ENCODE results near the gene MYH8. TPM values are rescaled to one million over a fixed set of nuclear protein-coding genes. Genes with fewer than 3 reads are reported as not detected.

Gene MYH8
- total RNA-seq: not detected

DNA sequence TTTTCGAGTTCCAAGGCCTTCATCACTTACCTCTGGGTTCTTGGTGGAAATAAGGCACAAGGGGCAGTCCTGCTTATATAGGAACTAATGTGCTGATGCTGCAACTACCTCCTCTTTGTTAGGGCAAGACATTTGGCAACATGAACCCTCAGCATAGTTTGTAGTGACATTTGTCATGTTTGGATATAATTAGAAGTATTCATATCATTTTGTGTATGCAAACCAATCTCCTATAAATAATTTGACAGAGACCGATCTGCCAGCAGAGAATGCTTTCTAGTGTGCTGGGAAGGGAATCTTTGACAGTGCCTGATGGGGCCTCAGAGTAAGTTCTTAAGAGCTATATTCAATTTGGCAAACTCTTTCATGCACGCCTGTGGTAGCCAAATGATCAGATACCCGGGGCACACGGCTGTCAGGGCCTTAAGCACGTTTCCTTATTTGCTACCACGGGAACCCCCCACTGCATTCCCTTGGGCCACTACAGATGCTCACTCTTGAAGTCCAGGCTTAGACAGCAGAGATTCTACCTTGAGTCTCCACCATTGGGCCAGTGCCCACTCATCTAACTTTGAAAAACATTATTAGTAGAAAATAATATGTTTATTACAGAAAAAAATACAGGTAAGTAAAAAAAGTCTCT is at the start of gene MYH8:
Gene MYH8 (minus strand): TSS at position 51 of the 643 bp plus-strand sequence. CDS start 1,723 bp downstream, outside the sequence.
- no peak within 1 kb of the TSS for H3K27ac Mint-ChIP-seq
- DNase-seq (ENCODE audit: low spot score in 2 of 2): no peak
- H3K9me3 Mint-ChIP-seq: no peaks in the 10 kb centered on the region
- no peak for ATAC-seq
- H3K36me3 Mint-ChIP-seq: no peaks in the 10 kb centered on the region

GRCh38 chr17:10469459-10469858 is 47.7 kb upstream of the MYH8 start, which contains the start of gene MYH4:
MYH4 (minus strand) TSS chr17:10469559; CDS start chr17:10466745, 2,814 bp downstream.
- no peak for ATAC-seq
- DNase-seq (ENCODE audit: low spot score in 2 of 2): no peak
- Mint-ChIP-seq H3K27ac (no peak within 1 kb of the TSS), H3K9me3 (no peaks in the 10 kb centered on the region), H3K36me3 (no peaks in the 10 kb centered on the region)

DNA sequence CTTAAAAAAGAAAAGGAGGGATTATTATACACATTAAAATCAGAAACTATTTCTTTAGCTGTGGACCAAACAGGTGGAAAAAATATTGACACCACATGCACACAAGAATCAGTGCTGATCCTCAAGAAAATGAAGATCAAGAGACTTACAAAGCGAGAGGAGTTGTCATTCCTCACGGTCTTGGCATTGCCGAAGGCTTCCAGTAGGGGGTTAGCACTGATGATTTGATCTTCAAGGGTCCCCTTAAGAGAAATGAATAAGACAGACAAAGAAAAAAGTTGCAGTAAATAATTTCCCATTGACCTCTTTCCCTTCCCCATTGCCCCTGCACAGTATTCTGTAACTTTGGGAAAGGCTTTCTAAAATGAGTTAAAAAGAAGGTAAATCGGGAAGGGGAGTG is 41.7 kb upstream of the MYH8 start:
- ATAC-seq: no peak

DNA sequence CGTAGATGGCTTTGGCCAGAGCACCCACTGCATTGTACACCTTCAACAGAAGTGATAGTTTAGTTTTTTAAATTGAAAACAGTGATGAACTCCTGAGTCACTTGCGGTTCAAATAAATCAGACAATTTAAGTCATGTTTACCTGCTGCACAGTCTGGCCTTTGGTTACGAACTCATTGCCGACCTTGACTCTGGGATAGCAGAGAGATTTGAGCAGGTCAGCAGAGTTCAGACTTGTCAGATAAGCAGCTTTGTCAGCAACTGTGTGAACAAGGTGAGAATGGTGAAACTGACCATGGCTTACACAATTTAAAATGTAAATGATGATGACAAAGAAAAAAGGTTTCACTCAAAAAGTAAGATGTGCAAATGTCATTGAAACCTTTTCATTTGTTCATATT is 38.3 kb upstream of the MYH8 start:
- peaks cover 5 to 7% of the 10 kb centered on the region in 2 donors for H3K9me3 Mint-ChIP-seq
- DNase-seq (ENCODE audit: low spot score in 2 of 2): no peak
- no peak overlapping the region for H3K27ac Mint-ChIP-seq
- H3K36me3 Mint-ChIP-seq: no peaks in the 10 kb centered on the region
- ATAC-seq: no peak

More for the DNA sequence above, 41.7 kb upstream of the MYH8 start:
- no peak overlapping the region for H3K27ac Mint-ChIP-seq
- peaks cover 5 to 7% of the 10 kb centered on the region in 2 donors for H3K9me3 Mint-ChIP-seq
- DNase-seq (ENCODE audit: low spot score in 2 of 2): no peak
- H3K36me3 Mint-ChIP-seq: no peaks in the 10 kb centered on the region

DNA sequence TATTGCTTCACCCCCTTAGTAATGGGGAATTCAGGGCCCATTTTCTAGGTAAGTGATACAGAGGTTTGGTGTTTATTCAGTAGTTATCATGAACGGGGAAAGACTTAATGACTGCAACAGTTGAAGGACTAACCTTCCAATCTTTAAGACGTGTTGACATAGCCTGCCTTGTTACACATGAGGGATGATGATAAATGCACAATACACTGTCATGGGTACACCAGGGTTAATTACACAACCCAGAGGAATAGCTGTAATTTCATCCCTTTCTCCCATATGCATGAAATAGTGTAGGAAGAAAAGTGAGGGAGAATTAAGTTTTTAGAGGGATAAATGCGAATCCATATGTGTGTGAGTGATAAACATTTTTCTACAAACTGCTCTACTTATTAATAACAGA is 37.0 kb upstream of the MYH8 start:
- DNase-seq (ENCODE audit: low spot score in 2 of 2) (no peak), ATAC-seq (no peak)
- peaks cover 3 to 5% of the 10 kb centered on the region in 2 donors for H3K9me3 Mint-ChIP-seq
- H3K27ac Mint-ChIP-seq: no peak overlapping the region
- no peaks in the 10 kb centered on the region for H3K36me3 Mint-ChIP-seq

- no peaks in the 10 kb centered on the region for H3K36me3 Mint-ChIP-seq
- peaks cover 3 to 5% of the 10 kb centered on the region in 2 donors for H3K9me3 Mint-ChIP-seq
- DNase-seq (ENCODE audit: low spot score in 2 of 2) (no peak), ATAC-seq (no peak)
- no peak overlapping the region for H3K27ac Mint-ChIP-seq
Measured at GRCh38 chr17:10457952-10458351, 36.2 kb upstream of the MYH8 start.

DNA sequence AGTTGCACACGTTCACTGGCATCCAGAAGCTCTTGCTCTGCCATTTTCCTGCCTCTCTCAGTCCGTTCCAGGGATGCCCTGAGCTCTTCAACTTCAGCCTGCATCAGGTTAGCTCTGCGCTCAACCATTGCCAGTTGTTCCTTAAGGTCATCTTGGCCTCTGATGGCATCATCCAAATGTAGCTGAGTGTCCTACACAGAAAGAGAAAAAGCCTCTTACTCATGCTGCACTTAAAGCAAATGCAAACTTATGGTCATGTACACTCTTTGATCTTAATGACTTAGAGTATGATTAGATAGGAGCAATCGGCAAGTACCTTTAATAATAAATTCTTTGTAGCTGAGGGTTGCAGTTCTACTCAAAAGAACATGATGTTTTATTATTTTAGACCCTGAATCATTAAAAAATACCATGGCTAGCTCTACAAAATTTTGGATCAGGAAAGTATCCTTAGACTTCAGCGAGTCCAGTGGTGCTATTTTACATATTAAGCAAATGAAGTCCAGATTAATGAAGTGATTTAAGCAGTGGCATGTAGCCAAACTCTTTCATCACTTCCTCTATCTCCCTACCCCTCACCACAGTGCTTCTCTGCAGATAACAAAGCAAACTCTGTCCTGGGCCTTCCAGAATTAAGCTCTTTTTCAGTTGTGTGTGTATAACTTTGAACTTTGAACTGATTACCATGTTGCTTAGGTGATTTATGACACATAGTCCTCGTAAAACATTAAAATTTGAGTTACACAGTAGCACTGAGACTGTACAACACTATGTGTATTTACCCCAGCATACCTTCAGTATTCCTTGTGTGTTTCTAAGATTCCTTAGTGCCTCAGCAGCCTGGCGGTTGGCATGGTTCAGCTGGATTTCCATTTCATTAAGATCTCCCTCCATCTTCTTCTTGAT is 25.5 kb upstream of the MYH8 start:
- DNase-seq (ENCODE audit: low spot score in 2 of 2) (no peak), ATAC-seq (no peak)
- Mint-ChIP-seq H3K27ac (no peak overlapping the region), H3K9me3 (peaks cover 9 to 11% of the 10 kb centered on the region in 2 donors), H3K36me3 (no peaks in the 10 kb centered on the region)

DNA sequence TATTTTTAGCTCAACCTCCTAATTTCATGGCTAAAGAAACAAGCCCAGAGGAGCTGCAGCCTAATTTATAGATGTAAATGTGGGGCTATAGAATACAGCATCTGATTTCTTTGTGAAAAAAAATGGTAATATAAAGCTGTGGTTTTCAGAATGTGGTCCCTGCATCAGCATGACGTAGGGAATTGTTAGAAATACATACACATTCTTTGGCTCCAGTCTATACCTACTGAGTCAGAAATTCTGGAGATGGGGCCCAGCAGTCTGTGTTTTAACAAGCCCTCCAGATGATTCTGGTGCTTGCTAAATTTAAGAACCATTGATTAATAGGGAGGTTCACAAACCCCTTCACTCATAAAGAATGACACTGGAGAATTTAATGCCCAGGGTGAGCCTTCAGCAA is 18.1 kb upstream of the MYH8 start:
- Mint-ChIP-seq H3K9me3 (peaks cover 5 to 8% of the 10 kb centered on the region in 2 donors), H3K36me3 (peaks cover 0 to 4% of the 10 kb centered on the region in 2 donors), H3K27ac (no peak overlapping the region)
- DNase-seq (ENCODE audit: low spot score in 2 of 2) (no peak), ATAC-seq (no peak)

DNA sequence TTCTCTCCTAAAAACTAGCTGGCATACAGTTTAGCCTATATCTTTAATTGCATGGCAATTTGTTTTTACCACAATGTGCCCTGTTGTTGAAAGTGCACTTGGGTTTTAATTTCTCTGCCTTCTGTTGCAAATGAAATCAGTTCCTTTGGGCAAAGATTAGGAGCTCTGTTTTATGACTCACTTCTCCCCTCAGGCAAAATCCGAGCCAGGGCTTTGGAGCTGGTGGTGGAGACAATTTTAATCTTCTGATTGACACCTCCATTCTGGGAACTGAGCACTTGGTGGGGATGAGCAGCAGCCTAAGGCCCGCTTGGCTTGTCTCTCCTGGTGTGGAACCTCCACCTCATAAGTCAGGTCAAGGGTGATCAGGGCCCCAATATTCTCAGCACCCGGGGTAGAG is 13.3 kb upstream of the MYH8 start:
- Mint-ChIP-seq H3K36me3 (peaks cover 0 to 4% of the 10 kb centered on the region in 2 donors), H3K27ac (no peak overlapping the region), H3K9me3 (peaks cover 7 to 13% of the 10 kb centered on the region in 2 donors)
- ATAC-seq (no peak), DNase-seq (ENCODE audit: low spot score in 2 of 2) (no peak)

- DNase-seq (ENCODE audit: low spot score in 2 of 2) (no peak), ATAC-seq (no peak)
- Mint-ChIP-seq H3K27ac (no peak overlapping the region), H3K36me3 (no peaks in the 10 kb centered on the region), H3K9me3 (peaks cover 0 to 8% of the 10 kb centered on the region in 2 donors)
Measured at GRCh38 chr17:10429421-10430045, 7.8 kb upstream of the MYH8 start.

- Mint-ChIP-seq H3K9me3 (peaks cover 0 to 8% of the 10 kb centered on the region in 2 donors), H3K27ac (no peak overlapping the region), H3K36me3 (no peaks in the 10 kb centered on the region)
- ATAC-seq (no peak), DNase-seq (ENCODE audit: low spot score in 2 of 2) (no peak)
Measured at GRCh38 chr17:10428781-10429180, 7.0 kb upstream of the MYH8 start.

GRCh38 chr17:10421211-10421610 is 539 bp downstream of the MYH8 start:
- Mint-ChIP-seq H3K27ac (no peak overlapping the region), H3K9me3 (no peaks in the 10 kb centered on the region), H3K36me3 (no peaks in the 10 kb centered on the region)
- no peak for ATAC-seq
- no peak for DNase-seq (ENCODE audit: low spot score in 2 of 2)

GRCh38 chr17:10420811-10421210 is 939 bp downstream of the MYH8 start:
- no peaks in the 10 kb centered on the region for H3K9me3 Mint-ChIP-seq
- no peak for ATAC-seq
- no peak overlapping the region for H3K27ac Mint-ChIP-seq
- DNase-seq (ENCODE audit: low spot score in 2 of 2): no peak
- H3K36me3 Mint-ChIP-seq: no peaks in the 10 kb centered on the region

GRCh38 chr17:10417431-10417830 is 4.3 kb downstream of the MYH8 start:
- Mint-ChIP-seq H3K27ac (no peak overlapping the region), H3K9me3 (no peaks in the 10 kb centered on the region), H3K36me3 (no peaks in the 10 kb centered on the region)
- no peak for ATAC-seq
- no peak for DNase-seq (ENCODE audit: low spot score in 2 of 2)

DNA sequence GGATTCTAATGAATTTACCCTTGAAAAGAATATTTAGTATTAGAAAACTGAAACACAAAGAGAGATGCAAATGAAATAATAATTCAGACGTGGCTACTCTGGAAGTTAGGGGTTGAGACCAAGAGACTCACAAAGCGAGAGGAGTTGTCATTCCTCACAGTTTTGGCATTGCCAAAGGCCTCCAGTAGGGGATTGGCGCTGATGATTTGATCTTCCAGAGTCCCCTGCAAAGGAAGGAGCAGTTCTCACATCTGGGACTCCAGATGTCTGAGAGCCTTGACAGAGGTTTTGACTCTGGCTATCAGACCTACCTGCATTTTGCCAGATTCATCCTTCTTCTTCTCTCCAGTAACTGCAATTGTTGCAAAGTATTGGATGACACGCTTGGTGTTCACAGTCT is 6.6 kb downstream of the MYH8 start:
- H3K36me3 Mint-ChIP-seq: no peaks in the 10 kb centered on the region
- no peak overlapping the region for H3K27ac Mint-ChIP-seq
- ATAC-seq (no peak), DNase-seq (ENCODE audit: low spot score in 2 of 2) (no peak)
- no peaks in the 10 kb centered on the region for H3K9me3 Mint-ChIP-seq

GRCh38 chr17:10403589-10403988 is 18.2 kb downstream of the MYH8 start:
- ATAC-seq: no peak
- no peaks in the 10 kb centered on the region for H3K36me3 Mint-ChIP-seq

GRCh38 chr17:10398352-10398751 is 23.4 kb downstream of the MYH8 start:
- Mint-ChIP-seq H3K27ac (no peak overlapping the region), H3K9me3 (peaks cover 4% of the 10 kb centered on the region in 2 donors), H3K36me3 (no peaks in the 10 kb centered on the region)
- no peak for DNase-seq (ENCODE audit: low spot score in 2 of 2)
- ATAC-seq: no peak

More at GRCh38 chr17:10403589-10403988, 18.2 kb downstream of the MYH8 start:
- no peak for DNase-seq (ENCODE audit: low spot score in 2 of 2)
- Mint-ChIP-seq H3K9me3 (peaks cover 4% of the 10 kb centered on the region in 2 donors), H3K27ac (no peak overlapping the region)

Data from activated naive CD4-positive, alpha-beta T cell treated with anti-CD3 and anti-CD28 coated beads, Interleukin-2, amount 50 U/mL, for 72 hours (primary cell).